ENCODE results near the gene COMTD1. TPM values are rescaled to one million over a fixed set of nuclear protein-coding genes. Genes with fewer than 3 reads are reported as not detected.

COMTD1 gene
- 13.7 and 13.9 TPM in 2 replicates for polyA plus RNA-seq (2013)

GRCh38 chr10:75235375-75236177 lies at the start of gene COMTD1:
Gene COMTD1 (minus strand): TSS chr10:75235957. CDS start chr10:75235928, 29 bp downstream.
- Histone ChIP-seq H3K79me2 (ENCODE audit: control insufficient read depth, insufficient read depth, low read length, poor library complexity) (peaks cover 6% of the 10 kb centered on the region), H3K4me1 (ENCODE audit: control insufficient read depth in 1 of 2, insufficient read depth in 2 of 2, low read length in 2 of 2) (peaks cover 9 to 20% of the 10 kb centered on the region in 2 experiments), H3K14ac (ENCODE audit: low read length) (peak within 1 kb of the TSS; percentile 82), H3K27me3 (ENCODE audit: insufficient read depth, low read length) (no peaks in the 10 kb centered on the region), H3K23ac (ENCODE audit: low read length) (no peak within 1 kb of the TSS), H3K4me2 (ENCODE audit: low read length) (peak within 1 kb of the TSS; percentile 99), H3K36me3 (ENCODE audit: control insufficient read depth in 1 of 2, insufficient read depth in 2 of 2, low read length in 2 of 2) (peaks cover 7 to 24% of the 10 kb centered on the region in 2 experiments), H2BK120ac (ENCODE audit: insufficient read depth, low read length, poor library complexity) (peak within 1 kb of the TSS; percentile 20), H3K4me3 (ENCODE audit: low read depth, low read length) (peak within 1 kb of the TSS; percentile 83), H4K8ac (ENCODE audit: low read depth, low read length) (peak within 1 kb of the TSS; percentile 56), H3K79me1 (ENCODE audit: low read length) (peaks cover 16% of the 10 kb centered on the region), H3K27ac (ENCODE audit: low read depth, low read length) (peak within 1 kb of the TSS; percentile 58), H3K9ac (ENCODE audit: low read length) (peak within 1 kb of the TSS; percentile 71), H2AK5ac (ENCODE audit: low read length) (peak within 1 kb of the TSS; percentile 0), H2BK12ac (ENCODE audit: low read length) (peak within 1 kb of the TSS; percentile 12), H4K91ac (ENCODE audit: low read depth, low read length) (peak within 1 kb of the TSS; percentile 72), H2BK5ac (ENCODE audit: low read depth, low read length, poor library complexity) (peak within 1 kb of the TSS; percentile 35), H3K4ac (ENCODE audit: low read depth, low read length) (peak within 1 kb of the TSS; percentile 35), H3K18ac (ENCODE audit: low read length) (peak within 1 kb of the TSS; percentile 64), H3K9me3 (ENCODE audit: insufficient read depth, low read depth, low read length) (no peaks in the 10 kb centered on the region), H4K12ac (ENCODE audit: low read depth, low read length) (peak within 1 kb of the TSS; percentile 31), H2AFZ (ENCODE audit: insufficient read depth, low read length, poor library complexity) (peak within 1 kb of the TSS; percentile 28)
- no CpG with 5 or more reads among the region's 76 CpGs for WGBS (ENCODE audit: extremely low coverage, insufficient coverage, insufficient read length)
- peak; percentile 93 to 97 for DNase-seq

- Histone ChIP-seq H3K9me3 (ENCODE audit: insufficient read depth, low read depth, low read length) (peaks cover 3% of the 10 kb centered on the region), H3K14ac (ENCODE audit: low read length) (no peak overlapping the region), H3K4me3 (ENCODE audit: low read depth, low read length) (no peak overlapping the region), H3K27ac (ENCODE audit: low read depth, low read length) (peak overlapping the region; percentile 54), H2BK120ac (ENCODE audit: insufficient read depth, low read length, poor library complexity) (no peak overlapping the region), H3K18ac (ENCODE audit: low read length) (no peak overlapping the region), H4K12ac (ENCODE audit: low read depth, low read length) (no peak overlapping the region), H3K4ac (ENCODE audit: low read depth, low read length) (no peak overlapping the region), H2AK5ac (ENCODE audit: low read length) (no peak overlapping the region), H2BK5ac (ENCODE audit: low read depth, low read length, poor library complexity) (no peak overlapping the region), H2BK12ac (ENCODE audit: low read length) (no peak overlapping the region), H3K4me2 (ENCODE audit: low read length) (peak overlapping the region; percentile 54), H3K4me1 (ENCODE audit: control insufficient read depth in 1 of 2, insufficient read depth in 2 of 2, low read length in 2 of 2) (peaks cover 8 to 9% of the 10 kb centered on the region in 2 experiments), H3K27me3 (ENCODE audit: insufficient read depth, low read length) (no peaks in the 10 kb centered on the region), H4K91ac (ENCODE audit: low read depth, low read length) (peak overlapping the region; percentile 33), H2AFZ (ENCODE audit: insufficient read depth, low read length, poor library complexity) (peak overlapping the region; percentile 12), H3K36me3 (ENCODE audit: control insufficient read depth in 1 of 2, insufficient read depth in 2 of 2, low read length in 2 of 2) (no peaks in the 10 kb centered on the region), H3K23ac (ENCODE audit: low read length) (no peak overlapping the region), H4K8ac (ENCODE audit: low read depth, low read length) (no peak overlapping the region), H3K9ac (ENCODE audit: low read length) (no peak overlapping the region), H3K79me1 (ENCODE audit: low read length) (no peaks in the 10 kb centered on the region), H3K79me2 (ENCODE audit: control insufficient read depth, insufficient read depth, low read length, poor library complexity) (no peaks in the 10 kb centered on the region)
- WGBS (ENCODE audit: extremely low coverage, insufficient coverage, insufficient read length): no CpG with 5 or more reads among the region's 12 CpGs
- no peak for DNase-seq
Observed at GRCh38 chr10:75283671-75284470, 48.1 kb upstream of the COMTD1 start.

- no peaks in the 10 kb centered on the region for H3K36me3 ChIP-seq (ENCODE audit: control insufficient read depth in 1 of 2, insufficient read depth in 2 of 2, low read length in 2 of 2)
- H2BK120ac ChIP-seq (ENCODE audit: insufficient read depth, low read length, poor library complexity): no peak overlapping the region
- H3K18ac ChIP-seq (ENCODE audit: low read length): no peak overlapping the region
- H2BK12ac ChIP-seq (ENCODE audit: low read length): no peak overlapping the region
- no peak overlapping the region for H3K4me3 ChIP-seq (ENCODE audit: low read depth, low read length)
- no peak overlapping the region for H3K14ac ChIP-seq (ENCODE audit: low read length)
- no peak overlapping the region for H4K8ac ChIP-seq (ENCODE audit: low read depth, low read length)
- H3K23ac ChIP-seq (ENCODE audit: low read length): no peak overlapping the region
- H3K27ac ChIP-seq (ENCODE audit: low read depth, low read length): peak overlapping the region; percentile 54
- H3K79me1 ChIP-seq (ENCODE audit: low read length): no peaks in the 10 kb centered on the region
- peaks cover 8 to 9% of the 10 kb centered on the region in 2 experiments for H3K4me1 ChIP-seq (ENCODE audit: control insufficient read depth in 1 of 2, insufficient read depth in 2 of 2, low read length in 2 of 2)
- WGBS (ENCODE audit: extremely low coverage, insufficient coverage, insufficient read length): no CpG with 5 or more reads among the region's 14 CpGs
- no peaks in the 10 kb centered on the region for H3K79me2 ChIP-seq (ENCODE audit: control insufficient read depth, insufficient read depth, low read length, poor library complexity)
- no peak overlapping the region for H4K12ac ChIP-seq (ENCODE audit: low read depth, low read length)
- no peak overlapping the region for H3K9ac ChIP-seq (ENCODE audit: low read length)
- no peak overlapping the region for H3K4ac ChIP-seq (ENCODE audit: low read depth, low read length)
- H3K27me3 ChIP-seq (ENCODE audit: insufficient read depth, low read length): no peaks in the 10 kb centered on the region
- H3K9me3 ChIP-seq (ENCODE audit: insufficient read depth, low read depth, low read length): peaks cover 3% of the 10 kb centered on the region
- no peak overlapping the region for H2AK5ac ChIP-seq (ENCODE audit: low read length)
- peak overlapping the region; percentile 33 for H4K91ac ChIP-seq (ENCODE audit: low read depth, low read length)
- peak overlapping the region; percentile 12 for H2AFZ ChIP-seq (ENCODE audit: insufficient read depth, low read length, poor library complexity)
- DNase-seq: no peak
- H3K4me2 ChIP-seq (ENCODE audit: low read length): peak overlapping the region; percentile 54
- H2BK5ac ChIP-seq (ENCODE audit: low read depth, low read length, poor library complexity): no peak overlapping the region
Observed at GRCh38 chr10:75283078-75283670, 47.4 kb upstream of the COMTD1 start.

- Histone ChIP-seq H3K23ac (ENCODE audit: low read length) (no peak overlapping the region), H4K91ac (ENCODE audit: low read depth, low read length) (no peak overlapping the region), H3K9me3 (ENCODE audit: insufficient read depth, low read depth, low read length) (no peaks in the 10 kb centered on the region), H3K4me3 (ENCODE audit: low read depth, low read length) (no peak overlapping the region), H3K4ac (ENCODE audit: low read depth, low read length) (no peak overlapping the region), H3K36me3 (ENCODE audit: control insufficient read depth in 1 of 2, insufficient read depth in 2 of 2, low read length in 2 of 2) (no peaks in the 10 kb centered on the region), H2BK12ac (ENCODE audit: low read length) (no peak overlapping the region), H3K79me2 (ENCODE audit: control insufficient read depth, insufficient read depth, low read length, poor library complexity) (no peaks in the 10 kb centered on the region), H3K4me2 (ENCODE audit: low read length) (no peak overlapping the region), H4K12ac (ENCODE audit: low read depth, low read length) (no peak overlapping the region), H3K18ac (ENCODE audit: low read length) (no peak overlapping the region), H4K8ac (ENCODE audit: low read depth, low read length) (no peak overlapping the region), H2BK5ac (ENCODE audit: low read depth, low read length, poor library complexity) (no peak overlapping the region), H3K14ac (ENCODE audit: low read length) (no peak overlapping the region), H3K9ac (ENCODE audit: low read length) (no peak overlapping the region), H2AK5ac (ENCODE audit: low read length) (no peak overlapping the region), H3K27me3 (ENCODE audit: insufficient read depth, low read length) (no peaks in the 10 kb centered on the region), H2BK120ac (ENCODE audit: insufficient read depth, low read length, poor library complexity) (no peak overlapping the region), H3K4me1 (ENCODE audit: control insufficient read depth in 1 of 2, insufficient read depth in 2 of 2, low read length in 2 of 2) (peaks cover 8 to 9% of the 10 kb centered on the region in 2 experiments), H2AFZ (ENCODE audit: insufficient read depth, low read length, poor library complexity) (no peak overlapping the region), H3K79me1 (ENCODE audit: low read length) (no peaks in the 10 kb centered on the region), H3K27ac (ENCODE audit: low read depth, low read length) (no peak overlapping the region)
- no peak for DNase-seq
- WGBS (ENCODE audit: extremely low coverage, insufficient coverage, insufficient read length): no CpG with 5 or more reads among the region's 2 CpGs
Observed at GRCh38 chr10:75281974-75282373, 46.2 kb upstream of the COMTD1 start.
